Mucosa of gallbladder (tissue), 1 donor: Measurements from ENCODE around the gene ADGRG6. TPM values are rescaled to one million over a fixed set of nuclear protein-coding genes. Genes with fewer than 3 reads are reported as not detected.
"Not testable (repeated sequence)": the region's sequence is repeated elsewhere in the genome, so short reads cannot be mapped to it uniquely, and the experiment has no call there.

Source experiments
- DNase-seq: peaks from one replicate; pipeline ENCODE4 v3.0.0-alpha.2; 2020; ENCODE audit warnings: low spot score
- total RNA-seq: library from RNA; stranded (reverse); gene quantifications from one replicate; pipeline ENCODE4 v1.2.1, GENCODE V29; 2021
- donor health status: DM: no; HTN: no; CAD: no.

ADGRG6 gene
- 13.9 TPM for total RNA-seq

DNA sequence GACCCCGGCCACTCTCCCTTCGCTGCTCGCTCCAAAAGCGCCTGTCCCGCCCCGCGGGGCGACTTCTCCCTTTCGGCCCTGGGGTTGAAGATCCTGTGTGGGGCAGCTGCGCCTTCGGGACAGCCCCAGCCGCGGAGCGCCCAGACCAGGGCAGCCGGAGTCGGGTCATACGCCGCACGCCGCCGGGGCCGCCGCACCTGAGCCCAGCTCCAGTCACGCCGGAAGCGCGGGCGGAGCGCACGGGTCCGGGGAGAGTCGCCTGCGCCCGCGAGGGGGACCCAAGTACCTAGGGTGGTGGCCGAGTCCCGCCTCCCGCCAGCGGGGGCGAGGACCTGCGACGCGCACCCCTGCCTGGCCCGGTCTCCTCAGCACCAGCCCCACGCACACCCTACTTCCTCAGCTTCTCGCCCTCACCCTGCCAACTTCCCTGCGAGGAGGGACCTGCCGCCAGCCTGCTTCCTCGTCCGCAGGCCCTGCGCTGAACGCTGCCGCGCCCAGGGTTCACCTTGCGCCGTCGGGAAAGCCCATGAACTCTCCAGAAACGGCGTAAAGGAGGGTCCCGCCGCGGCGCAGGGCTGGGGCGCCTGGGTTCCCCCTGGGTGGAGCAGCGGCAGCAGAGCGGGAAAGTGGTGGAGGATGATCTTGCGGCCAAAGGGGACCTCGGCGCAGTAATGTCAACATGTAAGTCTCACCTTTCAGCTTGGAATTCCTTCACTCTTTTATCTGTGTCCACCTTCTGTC, at the start of gene ADGRG6:
Gene ADGRG6, plus strand, starts transcription at position 357 of the 741 bp plus-strand sequence. Its CDS starts 323 bp downstream, at position 680.
- peak; percentile 32 for DNase-seq

DNA sequence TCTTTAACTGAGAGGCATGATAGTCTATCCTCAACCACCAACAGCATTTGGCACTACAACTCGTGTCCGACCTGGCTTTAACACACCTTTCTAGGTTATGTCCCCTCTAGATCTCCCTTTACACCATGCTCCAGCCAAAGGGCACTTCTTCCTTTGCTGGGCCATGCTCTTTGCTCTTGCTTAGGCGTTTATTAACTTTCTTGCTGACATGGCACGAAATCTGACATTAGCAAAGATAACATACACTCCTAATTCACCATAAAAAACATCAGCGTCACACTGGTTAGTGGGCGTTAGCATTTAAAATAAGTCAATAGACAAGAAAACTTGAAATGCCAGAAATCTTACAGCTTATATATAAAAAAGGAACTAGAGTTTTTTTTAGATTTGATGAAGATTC, 47.3 kb upstream of the ADGRG6 start:
- no peak for DNase-seq

DNA sequence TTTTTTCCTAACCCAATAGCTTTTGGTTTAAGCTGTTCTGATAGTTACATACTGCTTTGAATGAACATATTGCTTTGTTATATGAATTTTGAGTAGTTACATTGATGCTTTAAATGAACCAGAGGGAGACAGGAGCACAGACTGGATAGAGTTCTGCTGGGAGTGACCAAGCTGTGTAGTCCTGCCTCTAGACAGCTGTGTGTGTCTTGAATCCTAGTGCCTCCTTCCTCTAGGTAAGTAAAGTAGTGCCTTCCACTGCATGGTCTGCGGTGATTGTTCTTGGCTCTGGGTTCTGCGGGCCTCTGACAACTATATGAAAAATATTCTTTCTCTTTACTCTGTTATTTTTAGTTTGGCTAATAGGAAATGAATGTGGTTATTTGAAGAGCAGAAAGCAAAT, 46.0 kb upstream of the ADGRG6 start:
- no peak for DNase-seq

DNA sequence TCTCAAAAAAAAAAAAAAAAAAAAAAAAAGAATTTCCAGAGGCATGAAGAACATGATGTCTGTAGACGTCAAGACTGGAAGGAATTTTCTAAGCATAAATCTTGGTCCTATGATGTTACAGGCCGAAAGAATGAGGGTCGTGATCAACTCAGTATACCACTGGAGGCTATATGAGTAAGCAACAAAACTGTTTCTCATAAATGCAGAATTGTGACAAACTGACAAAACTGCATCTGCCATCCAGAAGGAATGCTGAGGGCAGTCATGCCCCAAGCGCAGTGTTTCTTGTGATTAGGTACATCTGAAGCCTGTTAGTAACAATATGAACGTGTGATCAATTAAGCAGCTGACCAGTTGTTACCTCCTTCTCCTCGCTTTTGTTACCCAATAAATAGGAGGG, 43.5 kb upstream of the ADGRG6 start:
- no peak for DNase-seq

DNA sequence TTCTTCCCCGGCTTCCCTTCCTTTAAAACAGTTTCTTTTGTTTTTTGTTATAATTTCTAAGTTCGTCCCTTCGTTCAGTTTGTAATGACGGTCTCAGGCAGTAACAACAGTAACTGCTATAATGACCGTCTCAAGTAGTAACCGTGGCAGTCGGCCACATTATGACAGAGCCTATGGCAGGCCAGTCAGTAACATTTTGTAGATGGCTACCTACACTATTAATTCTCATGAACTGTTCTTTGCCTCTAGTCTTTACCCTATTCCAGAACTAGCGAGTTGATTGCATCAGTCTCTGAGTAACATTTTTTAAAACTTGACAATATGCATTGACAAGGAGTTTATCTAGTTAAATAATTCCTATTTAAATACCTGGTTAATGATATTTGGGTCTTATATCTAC, 43.0 kb upstream of the ADGRG6 start:
- no peak for DNase-seq

DNA sequence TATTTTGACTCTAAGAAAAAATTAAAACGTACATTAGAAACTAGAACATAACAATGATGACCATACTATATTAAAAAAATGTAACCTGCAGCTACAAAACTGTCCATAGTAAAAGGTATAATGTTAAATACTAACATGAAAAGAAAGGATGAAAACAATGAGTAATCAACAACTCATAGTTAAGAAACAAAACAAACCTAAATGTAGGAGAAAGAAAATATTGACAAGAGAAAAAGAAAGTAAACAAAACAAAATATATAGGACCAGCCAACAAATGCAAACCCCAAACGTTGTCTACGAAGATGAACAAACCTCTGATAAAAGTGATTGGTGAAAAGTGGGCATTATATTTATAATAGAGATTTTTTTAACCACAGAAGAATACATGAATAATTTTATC, 41.1 kb upstream of the ADGRG6 start:
- no peak for DNase-seq

DNA sequence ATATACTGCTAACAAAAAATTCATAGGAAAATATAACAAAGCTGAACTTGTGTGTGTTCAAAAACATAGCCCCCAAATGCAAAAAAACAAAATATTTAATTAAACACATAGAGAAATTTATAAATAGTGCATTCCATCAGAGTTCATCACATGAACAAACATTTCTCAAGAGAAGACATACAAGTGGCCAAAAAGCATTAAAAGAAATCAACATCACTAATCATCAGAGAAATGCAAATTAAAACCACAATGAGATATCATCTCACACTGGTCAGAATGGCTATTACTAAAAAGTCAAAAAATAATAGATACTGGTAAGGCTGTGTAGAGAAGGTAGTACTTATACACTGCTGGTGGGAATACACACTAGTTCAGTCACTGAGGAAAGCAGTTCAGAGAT, 39.6 kb upstream of the ADGRG6 start:
- DNase-seq = no peak

DNA sequence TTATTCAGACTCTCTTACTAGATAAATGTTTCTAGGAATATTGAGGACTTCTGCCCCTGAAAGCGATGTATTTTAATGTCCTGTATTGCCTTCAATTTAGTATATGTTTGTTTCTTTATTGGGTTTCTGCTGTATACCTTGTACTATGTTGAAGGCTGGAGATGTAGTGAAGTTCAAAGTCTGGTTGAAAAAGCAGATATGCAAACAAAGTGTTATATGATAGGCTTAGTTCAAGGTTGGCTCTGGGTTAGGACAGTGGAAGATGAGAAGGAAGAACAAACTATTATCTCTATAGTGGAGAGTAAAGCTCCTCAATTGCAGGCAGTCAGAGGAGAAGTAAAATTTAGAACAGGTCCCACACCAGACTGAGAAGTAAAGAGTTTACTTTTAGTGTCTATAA, 36.3 kb upstream of the ADGRG6 start:
- no peak for DNase-seq

DNA sequence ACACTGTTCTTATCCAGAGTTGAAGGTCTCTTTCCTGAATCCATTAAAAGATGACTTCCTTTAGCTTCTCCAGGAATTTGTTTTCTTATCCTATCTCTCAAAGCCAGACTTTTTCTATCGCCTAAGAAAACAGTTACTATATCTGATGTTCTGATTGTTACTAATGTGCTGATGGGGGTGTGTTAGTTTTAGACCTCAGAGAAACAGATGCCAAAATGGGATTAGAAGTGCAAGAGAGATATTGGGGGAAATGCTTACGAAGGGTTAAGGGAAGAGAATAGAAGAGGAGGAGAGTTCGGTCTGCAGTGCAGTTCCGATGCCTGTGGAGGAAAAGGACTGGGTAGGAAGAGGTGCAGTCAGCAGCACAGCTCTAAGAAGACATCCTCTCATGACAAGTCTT, 35.7 kb upstream of the ADGRG6 start:
- DNase-seq = no peak

DNA sequence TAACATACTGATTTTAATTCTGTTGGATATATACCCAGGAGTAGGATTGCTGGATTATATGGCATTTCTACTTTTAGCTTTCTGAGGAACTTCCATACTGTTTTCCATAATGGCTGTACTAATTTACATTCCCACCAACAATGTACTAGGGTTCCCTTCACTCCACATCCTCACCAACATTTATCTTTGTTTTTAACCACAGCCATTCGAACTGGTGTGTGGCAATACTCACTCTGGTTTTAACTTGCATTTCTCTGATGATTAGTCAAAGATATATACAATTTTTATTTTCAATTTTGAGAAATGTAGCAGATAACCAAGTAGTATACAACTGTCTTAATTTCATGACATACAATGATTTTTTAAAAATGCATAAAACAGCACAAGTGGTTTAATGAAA, 30.3 kb upstream of the ADGRG6 start:
- DNase-seq = no peak

DNA sequence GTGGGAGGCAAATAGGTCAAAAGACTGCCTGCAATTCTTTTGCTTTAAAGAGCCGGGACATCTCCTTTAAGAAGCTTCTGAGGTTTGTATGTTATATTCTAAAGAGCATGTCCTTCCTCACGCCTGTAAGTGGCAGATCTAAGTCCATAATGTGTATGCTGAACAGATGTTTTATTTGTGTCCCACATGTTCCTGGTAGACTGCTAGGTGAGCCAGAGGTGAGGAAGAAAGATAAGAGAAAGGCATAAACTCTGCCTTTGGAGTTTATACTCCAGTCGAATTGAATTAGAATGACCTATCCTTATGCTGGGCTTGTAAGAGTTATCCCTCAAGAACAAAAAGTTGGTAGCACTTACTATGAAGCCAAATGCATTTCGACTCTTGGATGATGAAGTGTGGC, 27.2 kb upstream of the ADGRG6 start:
- DNase-seq = no peak

DNA sequence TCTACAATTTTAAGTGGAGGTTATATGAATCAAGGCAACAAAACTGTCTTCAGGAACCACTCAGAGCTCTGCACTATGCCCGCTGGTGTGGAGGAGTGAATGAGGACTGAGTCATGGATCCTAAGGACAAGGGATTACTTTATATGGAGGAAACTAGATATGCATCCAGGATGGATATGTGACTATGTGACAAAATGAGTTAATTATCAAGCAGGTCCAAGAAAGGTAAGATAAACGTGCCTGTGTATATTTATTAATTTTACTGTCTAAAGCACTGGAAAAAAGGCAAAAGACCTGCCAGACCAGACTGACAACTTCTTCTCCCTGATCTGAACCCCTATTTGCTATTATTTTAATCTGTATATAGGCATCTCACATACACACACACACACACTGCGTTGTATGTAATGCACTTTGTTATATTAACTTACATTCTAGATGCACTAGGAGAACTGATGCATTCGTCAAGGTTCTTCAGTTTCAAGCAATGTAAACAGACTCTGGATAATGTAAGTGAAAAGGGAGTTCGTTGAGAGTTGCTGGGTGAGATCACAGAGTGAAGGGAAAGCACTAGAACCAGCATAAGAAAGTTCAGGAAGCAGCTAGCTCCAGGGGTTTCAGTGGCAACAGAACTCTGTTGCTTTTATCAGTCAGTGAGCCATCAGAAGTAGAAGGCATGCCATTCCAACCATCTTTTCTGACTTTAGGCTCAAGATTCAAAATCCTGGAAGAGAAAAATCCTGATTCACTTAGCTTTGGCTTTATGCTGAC, 26.4 kb upstream of the ADGRG6 start:
- no peak for DNase-seq

DNA sequence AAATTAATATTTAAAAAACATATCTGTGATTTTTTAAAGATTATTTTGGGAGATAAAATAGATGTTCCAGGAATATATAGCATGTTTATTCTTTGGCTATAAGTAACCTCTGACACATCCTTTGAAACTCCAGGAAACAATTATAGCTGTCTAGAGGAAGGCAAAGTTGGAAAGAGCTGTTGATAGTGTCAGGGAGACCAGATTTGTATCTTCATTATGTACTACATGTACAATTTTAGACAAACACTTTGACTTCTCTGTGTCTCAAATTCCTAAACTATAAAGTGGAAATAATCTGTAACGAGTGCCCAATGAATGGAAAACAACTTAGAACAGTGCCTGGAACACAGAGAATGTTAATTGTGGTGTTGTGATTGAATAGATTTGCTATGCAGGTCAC, 25.6 kb upstream of the ADGRG6 start:
- no peak for DNase-seq

DNA sequence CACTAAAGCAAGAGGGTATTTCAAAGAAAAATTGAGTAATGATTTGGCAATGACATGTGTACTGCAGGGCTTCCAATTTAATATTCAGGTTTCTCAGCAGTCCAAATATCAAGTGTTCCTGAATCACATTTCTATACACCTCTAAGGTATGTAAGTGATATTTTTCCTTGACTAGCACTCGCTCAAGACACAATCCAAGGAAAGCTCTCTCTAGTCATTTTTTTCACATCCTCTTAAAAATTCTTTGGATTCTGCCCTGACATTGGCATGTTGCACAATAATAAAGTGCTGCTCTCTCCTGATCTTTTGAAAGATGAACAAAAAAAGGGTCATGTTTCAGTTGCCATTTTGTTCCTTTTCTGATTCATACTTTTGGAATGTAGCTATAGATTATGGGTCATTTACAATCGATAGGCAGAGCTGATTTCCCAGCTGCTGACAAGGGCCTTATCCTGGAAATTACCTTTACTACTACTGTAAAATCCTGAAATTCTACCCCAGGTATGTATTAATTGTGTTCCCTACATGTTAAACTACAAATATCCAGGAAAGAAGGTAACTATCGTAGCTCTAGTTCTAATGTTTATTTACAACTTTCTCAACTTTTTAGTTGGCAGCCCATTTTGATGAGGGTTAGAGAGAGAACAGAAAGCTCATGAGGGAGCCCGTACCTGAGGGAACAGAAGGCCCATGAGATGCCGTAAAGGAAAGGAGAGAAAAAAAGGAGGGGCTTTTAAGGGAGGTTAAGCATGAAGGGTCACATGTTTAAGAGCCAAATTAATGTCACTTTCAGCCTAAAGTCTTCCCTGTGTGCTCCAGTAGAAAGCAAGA, 22.2 kb upstream of the ADGRG6 start:
- no peak for DNase-seq

DNA sequence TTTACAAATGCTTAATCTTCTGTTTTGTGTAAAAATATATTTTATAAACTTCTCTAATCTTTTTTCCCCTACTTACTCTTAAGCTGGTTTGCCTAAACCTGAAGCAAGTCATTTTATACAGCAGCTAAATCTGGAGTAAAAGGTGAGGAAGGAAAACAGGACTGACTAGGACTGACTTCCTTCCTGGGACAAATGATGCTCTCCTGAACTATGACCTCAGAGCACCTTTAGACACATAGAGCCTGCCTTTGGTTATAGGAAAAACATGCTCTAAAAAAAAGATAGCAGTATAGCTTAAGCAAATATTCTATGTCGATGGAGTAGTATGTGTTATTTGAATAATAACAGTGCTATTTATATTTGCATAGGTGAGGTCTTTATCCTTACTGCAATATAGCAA, 21.5 kb upstream of the ADGRG6 start:
- no peak for DNase-seq

DNA sequence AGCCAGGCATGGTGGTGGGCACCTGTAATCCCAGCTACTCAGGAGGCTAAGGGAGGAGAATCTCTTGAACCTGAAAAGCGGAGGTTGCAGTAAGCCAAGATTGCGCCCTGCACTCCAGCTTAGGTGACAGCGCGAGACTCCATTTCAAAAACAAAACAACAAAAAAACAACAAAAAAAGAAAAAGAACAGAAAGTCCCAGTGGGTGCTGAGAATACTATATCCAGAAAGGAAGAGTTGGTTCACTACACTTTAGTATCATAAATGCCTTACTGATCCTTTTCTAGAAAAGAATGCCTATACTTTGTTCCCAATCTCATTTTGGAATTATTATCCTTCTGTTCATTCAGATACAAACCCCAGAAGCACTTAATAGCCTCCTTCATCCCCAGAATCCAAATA, 20.9 kb upstream of the ADGRG6 start:
- DNase-seq = no peak

DNA sequence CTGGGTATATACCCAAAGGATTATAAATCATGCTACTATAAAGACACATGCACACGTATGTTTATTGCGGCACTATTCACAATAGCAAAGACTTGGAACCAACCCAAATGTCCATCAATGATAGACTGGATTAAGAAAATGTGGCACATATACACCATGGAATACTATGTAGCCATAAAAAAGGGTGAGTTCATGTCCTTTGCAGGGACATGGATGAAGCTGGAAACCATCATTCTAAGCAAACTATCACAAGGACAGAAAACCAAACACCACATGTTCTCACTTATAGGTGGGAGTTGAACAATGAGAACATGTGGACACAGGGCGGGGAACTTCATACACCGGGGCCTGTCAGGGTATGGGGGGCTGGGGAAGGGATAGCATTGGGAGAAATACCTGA, 18.7 kb upstream of the ADGRG6 start:
- not testable (repeated sequence) for DNase-seq

DNA sequence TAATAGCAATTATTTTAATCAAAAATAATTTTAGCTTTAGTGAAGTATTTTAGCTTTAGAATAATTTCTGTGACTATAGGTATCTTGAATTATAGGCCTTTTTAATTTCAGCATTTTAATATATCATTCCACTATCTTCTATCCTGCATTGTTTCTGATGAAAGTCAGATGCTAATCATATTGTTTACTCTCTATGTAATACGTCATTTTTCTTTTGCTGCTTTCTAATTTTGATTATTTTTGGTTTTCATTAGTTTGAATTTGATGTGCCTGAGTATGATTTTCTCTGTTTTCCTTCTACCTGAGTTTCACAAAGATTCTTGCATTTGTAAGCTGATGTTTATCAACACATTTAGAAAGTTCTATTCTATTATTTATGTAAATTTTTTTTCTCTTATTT, 17.4 kb upstream of the ADGRG6 start:
- no peak for DNase-seq

DNA sequence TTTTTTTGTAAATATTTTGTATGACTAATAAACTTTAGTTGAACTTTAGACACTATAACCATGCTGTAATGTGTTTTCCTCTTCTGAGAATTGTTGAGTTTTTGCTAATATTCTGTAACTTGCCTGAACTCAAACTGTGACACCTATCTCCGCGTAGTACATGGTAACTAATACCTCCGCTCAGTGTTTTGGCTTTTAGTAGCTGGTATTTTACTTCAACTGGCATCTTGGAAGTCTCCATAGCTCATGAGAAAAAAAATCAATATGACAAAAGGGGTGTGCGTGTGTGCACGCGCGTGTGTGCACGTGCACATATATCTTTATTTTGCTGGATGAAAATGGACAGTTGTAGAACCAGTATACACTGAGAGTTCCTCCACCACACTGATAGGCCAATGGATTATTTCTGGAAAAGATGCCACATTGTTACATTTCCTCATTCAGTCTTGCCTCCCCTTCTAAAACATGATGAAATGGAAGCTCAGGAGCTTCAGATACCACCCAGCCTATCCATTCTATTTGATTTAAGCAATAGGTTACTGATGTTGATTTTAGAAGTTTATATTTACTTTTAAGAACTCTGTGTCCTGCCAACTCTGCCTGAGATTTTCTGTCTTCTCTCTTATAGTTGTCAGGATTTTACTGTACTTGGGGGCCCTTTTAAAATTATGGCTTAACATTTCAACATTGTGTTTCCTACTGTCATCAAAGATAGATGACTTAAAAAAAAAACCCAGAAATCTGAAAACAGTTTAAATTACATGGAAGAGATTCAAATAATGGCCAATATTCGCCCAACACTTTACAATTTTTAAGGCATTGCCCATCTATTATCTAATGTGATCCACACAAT, 16.3 kb upstream of the ADGRG6 start:
- DNase-seq = no peak

DNA sequence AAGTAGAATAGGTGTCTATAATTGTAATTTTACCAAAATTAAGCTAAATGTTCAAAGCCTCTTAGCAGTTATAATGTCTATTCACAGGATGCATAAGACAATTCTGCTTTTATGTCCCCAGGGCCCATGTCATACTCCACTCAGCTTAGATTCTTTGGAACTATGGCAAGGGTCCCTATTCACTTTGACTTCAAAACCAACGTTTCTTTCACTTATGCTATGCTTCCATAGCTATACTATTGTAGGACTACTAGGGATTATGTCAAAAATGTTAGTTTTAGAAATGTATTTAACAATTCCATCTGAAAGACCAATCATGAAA, 15.8 kb upstream of the ADGRG6 start:
- no peak for DNase-seq

DNA sequence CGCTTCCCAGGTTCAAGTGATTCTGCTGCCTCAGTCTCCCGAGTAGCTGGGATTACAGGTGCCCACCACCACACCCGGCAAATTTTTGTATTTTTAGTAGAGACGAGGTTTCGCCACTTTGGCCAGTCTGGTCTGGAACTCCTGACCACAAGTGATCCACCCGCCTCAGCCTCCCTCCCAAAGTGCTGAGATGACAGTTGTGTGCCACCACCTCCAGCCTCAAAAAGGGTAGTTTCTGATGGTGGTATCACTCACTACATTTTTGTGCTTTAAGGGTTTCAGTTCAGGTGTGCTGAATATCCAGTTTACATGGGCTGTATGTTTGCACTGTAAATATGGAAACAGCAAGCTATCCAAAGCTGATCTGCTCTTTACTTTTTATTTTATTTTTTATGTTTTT, 12.1 kb upstream of the ADGRG6 start:
- no peak for DNase-seq

DNA sequence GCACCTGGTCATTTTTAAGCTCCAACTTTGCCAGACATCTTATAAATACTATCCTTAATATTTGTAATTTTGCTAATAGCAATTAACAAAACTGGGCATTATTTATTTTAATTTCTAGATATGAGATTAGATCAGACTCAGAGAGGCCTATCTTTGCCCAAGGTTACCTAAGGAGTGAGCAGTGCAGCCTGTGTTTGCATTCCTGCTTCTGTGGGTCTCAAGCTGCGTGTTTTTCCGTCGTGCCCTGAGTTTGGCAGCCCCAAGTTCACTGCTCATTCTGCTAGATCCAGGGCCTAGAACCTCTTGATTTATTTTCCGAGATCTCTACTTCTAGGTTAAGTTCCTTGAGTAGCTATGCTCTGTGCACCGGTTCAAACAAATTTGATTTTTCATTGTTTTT, 11.0 kb upstream of the ADGRG6 start:
- no peak for DNase-seq
